H1 (cell line): ENCODE data around the gene SLC39A11. TPM values are rescaled to one million over a fixed set of nuclear protein-coding genes. Genes with fewer than 3 reads are reported as not detected.
"Not testable (repeated sequence)": the region's sequence is repeated elsewhere in the genome, so short reads cannot be mapped to it uniquely, and the experiment has no call there.

Experiments
- CTCF ChIA-PET: fragments of 300-600 bp; sonication (Branson Sonifier 250); formaldehyde crosslinking; loops from one replicate; lab custom pipeline; 2021; ENCODE audit not compliant: partially characterized antibody; lab: Charles Lee
- POLR2A ChIA-PET: fragments of 300-600 bp; sonication (Branson Sonifier 250); formaldehyde crosslinking; loops from one replicate; lab custom pipeline; 2021; ENCODE audit warnings: inconsistent platforms; ENCODE audit not compliant: partially characterized antibody; lab: Charles Lee
- DNase-seq, 2 experiments: peaks; one replicate each; pipeline versions ENCODE4 v3.0.0 to v3.0.0-alpha.2; 2010 to 2022; ENCODE audit warnings: low spot score in 2 of 2, low read depth in 1 of 2, mixed read lengths in 1 of 2
- FAIRE-seq: peaks from 2 replicates; lab custom pipeline; 2011; peaks lifted over from hg19 to GRCh38; lab: Jason Lieb, UNC
- H2AFZ ChIP-seq: 2 replicates; pipeline ENCODE4 v1.8.1; 2012; ENCODE audit warnings: low read length, inconsistent platforms
- H2AK5ac ChIP-seq: 2 replicates; pipeline ENCODE4 v1.6.1; 2013; ENCODE audit warnings: low read depth, low read length
- H2BK120ac ChIP-seq: replicated peaks from 2 replicates; pipeline ENCODE3; 2013; ENCODE audit warnings: low read depth, low read length, inconsistent platforms
- H2BK12ac ChIP-seq: 2 replicates; pipeline ENCODE4 v1.6.1; 2013; ENCODE audit warnings: low read depth, low read length
- H2BK15ac ChIP-seq: 2 replicates; pipeline ENCODE4 v1.6.1; 2013; ENCODE audit warnings: low read length
- H2BK20ac ChIP-seq: 2 replicates; pipeline ENCODE4 v1.6.1; 2013; ENCODE audit warnings: low read length
- H2BK5ac ChIP-seq: 2 replicates; pipeline ENCODE4 v1.6.1; 2013; ENCODE audit warnings: low read depth, low read length
- H3K14ac ChIP-seq: 2 replicates; pipeline ENCODE4 v1.6.1; 2013; ENCODE audit warnings: inconsistent platforms; ENCODE audit not compliant: insufficient read length
- H3K18ac ChIP-seq: 2 replicates; pipeline ENCODE4 v1.6.1; 2013; ENCODE audit warnings: low read length; ENCODE audit errors: extremely low read depth
- H3K23ac ChIP-seq: 2 replicates; pipeline ENCODE4 v1.6.1; 2013; ENCODE audit warnings: inconsistent platforms; ENCODE audit not compliant: insufficient read length
- H3K23me2 ChIP-seq: 2 replicates; pipeline ENCODE4 v1.6.1; 2013; ENCODE audit warnings: low read depth, low read length
- H3K27ac ChIP-seq: 2 replicates; pipeline ENCODE4 v1.6.1; 2011; ENCODE audit warnings: low read depth, low read length, inconsistent platforms
- H3K27me3 ChIP-seq, 4 experiments: replicated peaks in 1 of 4; 1 replicate in 1 of 4; 2 replicates in 3 of 4; pipeline versions ENCODE4 v1.6.1 to v1.8.1; 2011 to 2013; ENCODE audit warnings: low read length in 3 of 4, mild to moderate bottlenecking in 3 of 4, inconsistent platforms in 2 of 4, mixed read lengths in 2 of 4, moderate library complexity in 1 of 4; ENCODE audit not compliant: control insufficient read depth in 3 of 4, insufficient read depth in 3 of 4; ENCODE audit errors: extremely low read depth in 1 of 4
- H3K36me3 ChIP-seq, 4 experiments: 2 replicates each; pipeline versions ENCODE4 v1.6.1 to v1.8.1; 2011 to 2013; ENCODE audit warnings: mild to moderate bottlenecking in 4 of 4, low read length in 3 of 4, moderate library complexity in 2 of 4, control low read depth in 1 of 4, inconsistent platforms in 1 of 4; ENCODE audit not compliant: insufficient read depth in 4 of 4, control insufficient read depth in 2 of 4
- H3K4ac ChIP-seq: replicated peaks from 2 replicates; pipeline ENCODE3; 2013; ENCODE audit warnings: low read length, low read depth, mixed read lengths, inconsistent platforms; ENCODE audit not compliant: insufficient read length
- H3K4me1 ChIP-seq, 4 experiments: replicated peaks in 1 of 4; 1 replicate in 1 of 4; 2 replicates in 3 of 4; pipeline versions ENCODE4 v1.6.1 to v1.8.1; 2011 to 2013; ENCODE audit warnings: low read length in 3 of 4, inconsistent platforms in 2 of 4, mixed read lengths in 1 of 4; ENCODE audit not compliant: insufficient read depth in 4 of 4, control insufficient read depth in 3 of 4
- H3K4me2 ChIP-seq, 2 experiments: 2 replicates each; pipeline versions ENCODE4 v1.6.1 to v1.8.1; 2011 to 2013; ENCODE audit warnings: low read depth in 2 of 2, low read length in 2 of 2, control low read depth in 1 of 2, inconsistent platforms in 1 of 2, mild to moderate bottlenecking in 1 of 2; ENCODE audit not compliant: insufficient read depth in 1 of 2
- H3K4me3 ChIP-seq, 4 experiments: fragments of 200-600, 300-600 bp in 1 of 4; sonication (generic), shearing (Covaris generic), sonication (Bioruptor Twin) in 1 of 4; 2 replicates each; pipeline versions ENCODE4 v1.5.1 to v1.8.1; 2011 to 2016; ENCODE audit warnings: low read length in 4 of 4, low read depth in 3 of 4, control low read depth in 2 of 4, inconsistent platforms in 2 of 4, mild to moderate bottlenecking in 2 of 4, mixed read lengths in 1 of 4, moderate library complexity in 1 of 4; ENCODE audit not compliant: insufficient read depth in 2 of 4; ENCODE audit errors: extremely low read depth in 1 of 4
- H3K56ac ChIP-seq: replicated peaks from 2 replicates; pipeline ENCODE3; 2013; ENCODE audit warnings: low read depth, mild to moderate bottlenecking, mixed read lengths, low read length, inconsistent platforms; ENCODE audit not compliant: insufficient read length
- H3K79me1 ChIP-seq: 2 replicates; pipeline ENCODE4 v1.6.1; 2013; ENCODE audit warnings: low read depth, low read length, control low read depth
- H3K79me2 ChIP-seq, 2 experiments: 2 replicates each; pipeline versions ENCODE4 v1.6.1 to v1.8.1; 2012 to 2013; ENCODE audit warnings: low read length in 2 of 2, mild to moderate bottlenecking in 2 of 2, inconsistent platforms in 1 of 2; ENCODE audit not compliant: insufficient read depth in 2 of 2, control insufficient read depth in 1 of 2
- H3K9ac ChIP-seq, 4 experiments: replicated peaks in 1 of 4; 1 replicate in 1 of 4; 2 replicates in 3 of 4; pipeline versions ENCODE4 v1.6.1 to v1.8.1; 2011 to 2013; ENCODE audit warnings: low read depth in 3 of 4, low read length in 3 of 4, control low read depth in 2 of 4, mild to moderate bottlenecking in 2 of 4, moderate library complexity in 2 of 4, inconsistent platforms in 1 of 4; ENCODE audit errors: extremely low read depth in 1 of 4
- H3K9me3 ChIP-seq, 2 experiments: 2 replicates each; pipeline versions ENCODE4 v1.6.1 to v1.8.1; 2012 to 2013; ENCODE audit warnings: mild to moderate bottlenecking in 2 of 2, moderate library complexity in 2 of 2, control low read depth in 1 of 2, inconsistent platforms in 1 of 2, low read depth in 1 of 2, low read length in 1 of 2, mixed read lengths in 1 of 2; ENCODE audit not compliant: insufficient read depth in 2 of 2
- H4K20me1 ChIP-seq, 2 experiments: replicated peaks in 1 of 2; 2 replicates each; pipeline versions ENCODE3 to v1.8.1; 2011 to 2013; ENCODE audit warnings: inconsistent platforms in 2 of 2, low read length in 2 of 2, mild to moderate bottlenecking in 1 of 2; ENCODE audit not compliant: insufficient read depth in 2 of 2, control insufficient read depth in 1 of 2
- H4K5ac ChIP-seq: 2 replicates; pipeline ENCODE4 v1.6.1; 2013; ENCODE audit warnings: low read length, low read depth, mixed read lengths, inconsistent platforms; ENCODE audit not compliant: insufficient read length
- H4K8ac ChIP-seq: 2 replicates; pipeline ENCODE4 v1.8.0; 2013; ENCODE audit warnings: mild to moderate bottlenecking, moderate library complexity, low read length, inconsistent platforms; ENCODE audit not compliant: insufficient read depth; ENCODE audit errors: extremely low read depth
- H4K91ac ChIP-seq: replicated peaks from 2 replicates; pipeline ENCODE3; 2013; ENCODE audit warnings: low read length, mixed read lengths, inconsistent platforms; ENCODE audit not compliant: insufficient read length
- WGBS, 2 experiments: shearing (Covaris generic) in 1 of 2; methylation state at CpG; one replicate each; pipeline versions ENCODE4 v1.1.6 to v1.1.7; 2013 to 2015; ENCODE audit warnings: low lambda C conversion rate in 2 of 2, mixed read lengths in 2 of 2, inconsistent platforms in 1 of 2, low coverage in 1 of 2, missing lambda C conversion rate in 1 of 2; ENCODE audit not compliant: insufficient replicate concordance in 2 of 2, insufficient coverage in 1 of 2, insufficient read length in 1 of 2; ENCODE audit errors: extremely low coverage in 1 of 2, missing lambda C conversion rate in 1 of 2; 5-methylcytosine and 5-hydroxymethylcytosine counted together
- polyA plus RNA-seq, 7 experiments: library from polyadenylated mRNA; depleted of rRNA in 3 of 7; stranded (reverse) in 5 of 7; unstranded in 2 of 7; fragments of >200 nt in 5 of 7; fragments of 200-250 nt in 2 of 7; gene quantifications; 1 replicate in 5 of 7; 2 replicates in 1 of 7; 4 replicates in 1 of 7; pipeline versions ENCODE4 v1.2.1 to v1.2.3, GENCODE V29; 2011 to 2013; ENCODE audit warnings: missing spikeins in 2 of 7, mixed read lengths in 2 of 7
- total RNA-seq: library from RNA; stranded (reverse); fragmentation: NEBNext Ultra II Directional; extraction: Animal tissue kit (Norgen Biotek cat#: 25700); gene quantifications from 2 replicates; pipeline ENCODE4 v1.2.1, GENCODE V29; 2021

SLC39A11 gene
- total and polyA plus RNA-seq, 2 of the 8 experiments (the other 6 are each of a cell fraction or from before 2014, with no cell fraction given): 12.2 to 19.6 TPM

GRCh38 chr17:72761893-72762575 is 330.5 kb downstream of the SLC39A11 start:
- H3K79me1 ChIP-seq, FAIRE-seq, H3K4ac ChIP-seq, H3K56ac ChIP-seq, H2BK15ac ChIP-seq, CTCF ChIA-PET, H3K4me1 ChIP-seq, H3K79me2 ChIP-seq, H3K36me3 ChIP-seq, H3K9ac ChIP-seq, H2AFZ ChIP-seq, H2BK12ac ChIP-seq, H4K8ac ChIP-seq, H2BK5ac ChIP-seq, H3K4me3 ChIP-seq, H3K27me3 ChIP-seq, DNase-seq, H3K27ac ChIP-seq, H3K23ac ChIP-seq, H2BK20ac ChIP-seq, H4K91ac ChIP-seq, H3K9me3 ChIP-seq, H3K4me2 ChIP-seq, POLR2A ChIA-PET, H3K14ac ChIP-seq, H3K23me2 ChIP-seq, H2BK120ac ChIP-seq, H2AK5ac ChIP-seq, H4K20me1 ChIP-seq, H4K5ac ChIP-seq, H3K18ac ChIP-seq: not testable (repeated sequence)
- 82% methylated on average over 9 of the region's 9 CpGs; no CpG with 5 or more reads in 1 of the 2 experiments for WGBS, 2 experiments
